Measurements from ENCODE around the gene REEP2. TPM values are rescaled to one million over a fixed set of nuclear protein-coding genes. Genes with fewer than 3 reads are reported as not detected.

The REEP2 gene
- total and polyA plus RNA-seq, 2 experiments from 2014 or later, result 20.5 to 29.8 TPM

DNA sequence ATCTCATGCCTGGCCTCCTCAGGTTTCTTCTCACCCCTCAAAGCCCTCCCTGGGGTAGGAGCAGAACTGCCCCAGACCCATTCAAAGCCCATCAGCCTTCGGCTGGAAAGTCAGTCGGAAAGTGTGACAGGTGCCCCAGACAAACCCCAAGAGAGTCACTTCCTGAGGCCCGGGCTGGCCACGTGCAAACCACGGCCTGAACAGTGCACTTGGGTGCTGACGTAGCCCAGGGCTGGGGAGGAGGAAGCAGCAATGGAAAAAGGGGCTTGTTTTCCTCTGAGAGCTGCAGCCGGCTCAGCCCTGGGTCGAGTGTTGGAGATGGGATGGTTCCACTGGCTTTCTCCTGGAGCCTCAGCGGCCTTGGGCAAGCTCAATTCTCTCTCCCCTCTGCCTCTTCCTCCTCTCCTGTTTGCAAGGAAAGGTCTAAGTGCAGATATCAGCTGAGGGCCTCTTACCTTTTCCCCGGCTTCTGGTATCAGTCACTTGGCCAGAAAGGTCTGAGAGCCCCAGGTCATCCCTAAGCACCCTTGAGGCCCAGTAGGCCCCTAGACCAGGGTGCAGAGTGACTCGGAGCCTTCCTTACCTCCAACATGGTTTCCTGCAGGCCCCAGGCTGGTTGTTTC is 20.6 kb downstream of the REEP2 start (continued):
- TF ChIP-seq, protein P1, sequence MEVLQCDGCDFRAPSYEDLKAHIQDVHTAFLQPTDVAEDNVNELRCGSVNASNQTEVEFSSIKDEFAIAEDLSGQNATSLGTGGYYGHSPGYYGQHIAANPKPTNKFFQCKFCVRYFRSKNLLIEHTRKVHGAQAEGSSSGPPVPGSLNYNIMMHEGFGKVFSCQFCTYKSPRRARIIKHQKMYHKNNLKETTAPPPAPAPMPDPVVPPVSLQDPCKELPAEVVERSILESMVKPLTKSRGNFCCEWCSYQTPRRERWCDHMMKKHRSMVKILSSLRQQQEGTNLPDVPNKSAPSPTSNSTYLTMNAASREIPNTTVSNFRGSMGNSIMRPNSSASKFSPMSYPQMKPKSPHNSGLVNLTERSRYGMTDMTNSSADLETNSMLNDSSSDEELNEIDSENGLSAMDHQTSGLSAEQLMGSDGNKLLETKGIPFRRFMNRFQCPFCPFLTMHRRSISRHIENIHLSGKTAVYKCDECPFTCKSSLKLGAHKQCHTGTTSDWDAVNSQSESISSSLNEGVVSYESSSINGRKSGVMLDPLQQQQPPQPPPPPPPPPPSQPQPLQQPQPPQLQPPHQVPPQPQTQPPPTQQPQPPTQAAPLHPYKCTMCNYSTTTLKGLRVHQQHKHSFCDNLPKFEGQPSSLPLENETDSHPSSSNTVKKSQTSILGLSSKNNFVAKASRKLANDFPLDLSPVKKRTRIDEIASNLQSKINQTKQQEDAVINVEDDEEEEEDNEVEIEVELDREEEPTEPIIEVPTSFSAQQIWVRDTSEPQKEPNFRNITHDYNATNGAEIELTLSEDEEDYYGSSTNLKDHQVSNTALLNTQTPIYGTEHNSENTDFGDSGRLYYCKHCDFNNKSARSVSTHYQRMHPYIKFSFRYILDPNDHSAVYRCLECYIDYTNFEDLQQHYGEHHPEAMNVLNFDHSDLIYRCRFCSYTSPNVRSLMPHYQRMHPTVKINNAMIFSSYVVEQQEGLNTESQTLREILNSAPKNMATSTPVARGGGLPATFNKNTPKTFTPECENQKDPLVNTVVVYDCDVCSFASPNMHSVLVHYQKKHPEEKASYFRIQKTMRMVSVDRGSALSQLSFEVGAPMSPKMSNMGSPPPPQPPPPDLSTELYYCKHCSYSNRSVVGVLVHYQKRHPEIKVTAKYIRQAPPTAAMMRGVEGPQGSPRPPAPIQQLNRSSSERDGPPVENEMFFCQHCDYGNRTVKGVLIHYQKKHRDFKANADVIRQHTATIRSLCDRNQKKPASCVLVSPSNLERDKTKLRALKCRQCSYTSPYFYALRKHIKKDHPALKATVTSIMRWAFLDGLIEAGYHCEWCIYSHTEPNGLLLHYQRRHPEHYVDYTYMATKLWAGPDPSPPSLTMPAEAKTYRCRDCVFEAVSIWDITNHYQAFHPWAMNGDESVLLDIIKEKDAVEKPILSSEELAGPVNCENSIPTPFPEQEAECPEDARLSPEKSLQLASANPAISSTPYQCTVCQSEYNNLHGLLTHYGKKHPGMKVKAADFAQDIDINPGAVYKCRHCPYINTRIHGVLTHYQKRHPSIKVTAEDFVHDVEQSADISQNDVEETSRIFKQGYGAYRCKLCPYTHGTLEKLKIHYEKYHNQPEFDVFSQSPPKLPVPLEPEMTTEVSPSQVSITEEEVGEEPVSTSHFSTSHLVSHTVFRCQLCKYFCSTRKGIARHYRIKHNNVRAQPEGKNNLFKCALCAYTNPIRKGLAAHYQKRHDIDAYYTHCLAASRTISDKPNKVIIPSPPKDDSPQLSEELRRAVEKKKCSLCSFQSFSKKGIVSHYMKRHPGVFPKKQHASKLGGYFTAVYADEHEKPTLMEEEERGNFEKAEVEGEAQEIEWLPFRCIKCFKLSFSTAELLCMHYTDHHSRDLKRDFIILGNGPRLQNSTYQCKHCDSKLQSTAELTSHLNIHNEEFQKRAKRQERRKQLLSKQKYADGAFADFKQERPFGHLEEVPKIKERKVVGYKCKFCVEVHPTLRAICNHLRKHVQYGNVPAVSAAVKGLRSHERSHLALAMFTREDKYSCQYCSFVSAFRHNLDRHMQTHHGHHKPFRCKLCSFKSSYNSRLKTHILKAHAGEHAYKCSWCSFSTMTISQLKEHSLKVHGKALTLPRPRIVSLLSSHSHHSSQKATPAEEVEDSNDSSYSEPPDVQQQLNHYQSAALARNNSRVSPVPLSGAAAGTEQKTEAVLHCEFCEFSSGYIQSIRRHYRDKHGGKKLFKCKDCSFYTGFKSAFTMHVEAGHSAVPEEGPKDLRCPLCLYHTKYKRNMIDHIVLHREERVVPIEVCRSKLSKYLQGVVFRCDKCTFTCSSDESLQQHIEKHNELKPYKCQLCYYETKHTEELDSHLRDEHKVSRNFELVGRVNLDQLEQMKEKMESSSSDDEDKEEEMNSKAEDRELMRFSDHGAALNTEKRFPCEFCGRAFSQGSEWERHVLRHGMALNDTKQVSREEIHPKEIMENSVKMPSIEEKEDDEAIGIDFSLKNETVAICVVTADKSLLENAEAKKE (CRISPR knock-in tag; IDR thresholded peaks at IDR 0.05), result no peak
- TF ChIP-seq, protein P2, sequence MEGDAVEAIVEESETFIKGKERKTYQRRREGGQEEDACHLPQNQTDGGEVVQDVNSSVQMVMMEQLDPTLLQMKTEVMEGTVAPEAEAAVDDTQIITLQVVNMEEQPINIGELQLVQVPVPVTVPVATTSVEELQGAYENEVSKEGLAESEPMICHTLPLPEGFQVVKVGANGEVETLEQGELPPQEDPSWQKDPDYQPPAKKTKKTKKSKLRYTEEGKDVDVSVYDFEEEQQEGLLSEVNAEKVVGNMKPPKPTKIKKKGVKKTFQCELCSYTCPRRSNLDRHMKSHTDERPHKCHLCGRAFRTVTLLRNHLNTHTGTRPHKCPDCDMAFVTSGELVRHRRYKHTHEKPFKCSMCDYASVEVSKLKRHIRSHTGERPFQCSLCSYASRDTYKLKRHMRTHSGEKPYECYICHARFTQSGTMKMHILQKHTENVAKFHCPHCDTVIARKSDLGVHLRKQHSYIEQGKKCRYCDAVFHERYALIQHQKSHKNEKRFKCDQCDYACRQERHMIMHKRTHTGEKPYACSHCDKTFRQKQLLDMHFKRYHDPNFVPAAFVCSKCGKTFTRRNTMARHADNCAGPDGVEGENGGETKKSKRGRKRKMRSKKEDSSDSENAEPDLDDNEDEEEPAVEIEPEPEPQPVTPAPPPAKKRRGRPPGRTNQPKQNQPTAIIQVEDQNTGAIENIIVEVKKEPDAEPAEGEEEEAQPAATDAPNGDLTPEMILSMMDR (conservative IDR thresholded peaks at IDR 0.05; ENCODE audit: low read depth in 2 of 2), result no peak
- TF ChIP-seq NANOG (IDR thresholded peaks at IDR 0.05; ENCODE audit: borderline replicate concordance), result no peak
- TF ChIP-seq ZNF114 (CRISPR knock-in tag; IDR thresholded peaks at IDR 0.05), result no peak
- TF ChIP-seq POLR2AphosphoS5 (IDR thresholded peaks at IDR 0.05; ENCODE audit: low read depth), result no peak
- TF ChIP-seq, protein P3, sequence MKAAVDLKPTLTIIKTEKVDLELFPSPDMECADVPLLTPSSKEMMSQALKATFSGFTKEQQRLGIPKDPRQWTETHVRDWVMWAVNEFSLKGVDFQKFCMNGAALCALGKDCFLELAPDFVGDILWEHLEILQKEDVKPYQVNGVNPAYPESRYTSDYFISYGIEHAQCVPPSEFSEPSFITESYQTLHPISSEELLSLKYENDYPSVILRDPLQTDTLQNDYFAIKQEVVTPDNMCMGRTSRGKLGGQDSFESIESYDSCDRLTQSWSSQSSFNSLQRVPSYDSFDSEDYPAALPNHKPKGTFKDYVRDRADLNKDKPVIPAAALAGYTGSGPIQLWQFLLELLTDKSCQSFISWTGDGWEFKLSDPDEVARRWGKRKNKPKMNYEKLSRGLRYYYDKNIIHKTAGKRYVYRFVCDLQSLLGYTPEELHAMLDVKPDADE (IDR thresholded peaks at IDR 0.05), result no peak

Data from GM23338 (cell line).